Heart left ventricle (tissue), 16 donors: ENCODE measurements around the gene HNRNPK. TPM values are rescaled to one million over a fixed set of nuclear protein-coding genes. Genes with fewer than 3 reads are reported as not detected.

Experiments
- ATAC-seq, 4 donors: fragments of 200-7000 bp; cut with Tn5 transposase; one replicate each; pipeline ENCODE4 v1.9.1; 2020 to 2022; ENCODE audit warnings: moderate library complexity in 4 of 4, mild to moderate bottlenecking in 3 of 4, moderate number of reproducible peaks in 1 of 4
- DNase-seq, 5 donors: peaks; one replicate each; pipeline ENCODE4 v3.0.0-alpha.2; 2020
- H3K27ac ChIP-seq, 12 donors: fragments of 200-600 bp; sonication (generic) in 4 of 12; one replicate each; pipeline versions ENCODE4 v1.5.0 to v1.8.0; 2016 to 2022; ENCODE audit warnings: mild to moderate bottlenecking in 2 of 12
- H3K27me3 ChIP-seq, 9 donors: fragments of 200-600 bp; sonication (generic) in 2 of 9; one replicate each; pipeline versions ENCODE4 v1.5.1 to v1.8.0; 2016 to 2022; ENCODE audit warnings: mild to moderate bottlenecking in 3 of 9
- H3K36me3 ChIP-seq, 9 donors: fragments of 200-600 bp; sonication (generic) in 2 of 9; one replicate each; pipeline versions ENCODE4 v1.5.0 to v1.8.0; 2018 to 2022; ENCODE audit warnings: mild to moderate bottlenecking in 2 of 9
- H3K4me1 ChIP-seq, 12 donors: fragments of 200-600 bp; sonication (generic) in 4 of 12; one replicate each; pipeline versions ENCODE4 v1.5.0 to v1.8.0; 2016 to 2022; ENCODE audit warnings: mild to moderate bottlenecking in 3 of 12
- H3K4me3 ChIP-seq, 12 donors: fragments of 200-600 bp; sonication (generic) in 4 of 12; one replicate each; pipeline versions ENCODE4 v1.5.0 to v1.8.0; 2017 to 2022; ENCODE audit warnings: mild to moderate bottlenecking in 9 of 12, moderate library complexity in 4 of 12
- H3K9me3 ChIP-seq, 12 donors: fragments of 200-600 bp; sonication (generic) in 4 of 12; one replicate each; pipeline versions ENCODE4 v1.5.0 to v1.8.0; 2016 to 2022; ENCODE audit warnings: mild to moderate bottlenecking in 1 of 12
- CTCF ChIP-seq, 12 donors: fragments of 200-600 bp; sonication (generic) in 4 of 12; IDR thresholded peaks; one replicate each; pipeline versions ENCODE4 v1.5.0 to v1.8.0; 2018 to 2022; ENCODE audit warnings: antibody characterized with exemption in 12 of 12, mild to moderate bottlenecking in 5 of 12
- POLR2A ChIP-seq, 2 donors: fragments of 450-650 bp; IDR thresholded peaks; one replicate each; pipeline ENCODE4 v1.6.1; 2017; ENCODE audit warnings: antibody characterized with exemption in 2 of 2, mild to moderate bottlenecking in 2 of 2, moderate library complexity in 2 of 2
- WGBS, 4 donors: extraction: QIAGEN DNeasy Blood & Tissue Kit in 2 of 4; methylation state at CpG; one replicate each; pipeline versions ENCODE4 v1.1.5 to v1.1.7; 2013 to 2018; 5-methylcytosine and 5-hydroxymethylcytosine counted together
- intact Hi-C, 10 donors: fragments of 100-400 bp; cut with DNase I; formaldehyde crosslinking; loops; one replicate each; pipeline versions ENCODE4 v1.11.1 to v1.14.2; 2022
- polyA plus RNA-seq, 2 donors: library from polyadenylated mRNA; stranded (reverse); fragments of 200-250 nt; gene quantifications; one replicate each; pipeline ENCODE4 v1.2.3, GENCODE V29; 2013
- total RNA-seq, 9 donors: library from RNA; depleted of rRNA in 2 of 9; stranded (reverse); fragments of >200 nt in 2 of 9; fragmentation: NEBNext Ultra II Directional in 3 of 9; extraction: Animal tissue kit (Norgen Biotek cat#: 25700) in 3 of 9; gene quantifications; one replicate each; pipeline versions ENCODE4 v1.1.0 to v1.2.4, GENCODE V29; 2016 to 2023
- donor health status: ischemic (EF 13 %, LVEDD 7.1; RV severe dilation, severe dysfunction).
- donor health status: healthy with polysubstance abuse.
- donor health status: DM: no; HTN: yes; CAD: no.
- donor health status: DM: no; HTN: no; CAD: no.
- donor health status: ischemic (EF 25% LVEDD 6.9; RV normal size, moderate dysfunction).
- donor health status: ischemic (EF 25% LVEDD 5.7; RV mildly dilated, moderate dysfunction).
- donor health status: healthy.
- donor health status: DM: yes; HTN: yes; CAD: no.
- donor health status: ischemic (EF 35%, LVEDD 5.7; RV mildly dilated, moderate dysfunction).
- donor health status: nonischemic (EF 11% LVEDD 7.7; RV severe dilation, severe dysfunction).
- donor health status: DM: yes; HTN: yes; CAD: no.
- donor health status: PGD.
- donor health status: ischemic (EF 29% LVEDD 5.4; RV normal size, mild dysfunction).
- donor health status: nonischemic (EF 23%, LVEDD 6.1; RV moderate dilation, normal function).

Gene HNRNPK
- total and polyA plus RNA-seq, 11 donors: 127 to 388 (median 318) TPM

- peak overlapping the region in 8 of 12 donors; percentile 80 to 98 (median 89) for H3K4me3 ChIP-seq
- ATAC-seq: no peak
- DNase-seq: no peak
- no peaks in the 10 kb centered on the region for H3K9me3 ChIP-seq
- no peak for TF ChIP-seq CTCF (IDR thresholded peaks at IDR 0.05)
- no peak for TF ChIP-seq POLR2A (IDR thresholded peaks at IDR 0.05)
- H3K27me3 ChIP-seq: no peaks in the 10 kb centered on the region
- peaks cover 0 to 68% (median 41%) of the 10 kb centered on the region in 12 donors for H3K4me1 ChIP-seq
- H3K27ac ChIP-seq: no peak overlapping the region
- intact Hi-C loops: loop anchor here in 1 of 10 donors (5.0 kb wide), 1 partner anchor 1965 kb away; the partner anchor contains the start of gene NAA35
- 33 to 54% (median 42%) methylated on average over 1 of the region's 1 CpG for WGBS, 4 donors
- peaks cover 6 to 62% (median 57%) of the 10 kb centered on the region in 9 donors for H3K36me3 ChIP-seq
These were observed 2.8 kb downstream of the HNRNPK start for GRCh38 chr9:83977196-83977595.

- intact Hi-C loops: loop anchor here in 1 of 10 donors (5.0 kb wide), 1 partner anchor 1966 kb away; the partner anchor contains the start of gene NAA35
- Histone ChIP-seq H3K27me3 (no peaks in the 10 kb centered on the region), H3K36me3 (peaks cover 6 to 71% (median 65%) of the 10 kb centered on the region in 9 donors), H3K27ac (no peak overlapping the region), H3K4me3 (peak overlapping the region in 2 of 12 donors; percentile 94 to 96), H3K4me1 (peaks cover 0 to 61% (median 34%) of the 10 kb centered on the region in 12 donors), H3K9me3 (no peaks in the 10 kb centered on the region)
- TF ChIP-seq POLR2A (IDR thresholded peaks at IDR 0.05) (no peak), CTCF (IDR thresholded peaks at IDR 0.05) (no peak)
- 39 to 63% (median 51%) methylated on average over 2 of the region's 2 CpGs for WGBS, 4 donors
- no peak for ATAC-seq
- no peak for DNase-seq
These were observed 3.6 kb downstream of the HNRNPK start for GRCh38 chr9:83976372-83976771.

- DNase-seq (no peak), ATAC-seq (no peak)
- Histone ChIP-seq H3K27ac (no peak overlapping the region), H3K27me3 (no peaks in the 10 kb centered on the region), H3K36me3 (peaks cover 6 to 81% (median 76%) of the 10 kb centered on the region in 9 donors), H3K9me3 (no peaks in the 10 kb centered on the region), H3K4me1 (peaks cover 0 to 59% (median 33%) of the 10 kb centered on the region in 12 donors), H3K4me3 (no peak overlapping the region)
- no peak for TF ChIP-seq CTCF (IDR thresholded peaks at IDR 0.05)
- no peak for TF ChIP-seq POLR2A (IDR thresholded peaks at IDR 0.05)
- WGBS, 4 donors: 73 to 84% (median 80%) methylated on average over 12 of the region's 12 CpGs
- intact Hi-C loops: loop anchor here in 1 of 10 donors (5.0 kb wide), 1 partner anchor 1967 kb away; the partner anchor contains the start of gene NAA35
These were observed 4.7 kb downstream of the HNRNPK start for GRCh38 chr9:83975300-83975699.

- H3K27me3 ChIP-seq: no peaks in the 10 kb centered on the region
- no peak for TF ChIP-seq CTCF (IDR thresholded peaks at IDR 0.05)
- TF ChIP-seq POLR2A (IDR thresholded peaks at IDR 0.05): no peak
- 85 to 90% (median 87%) methylated on average over 2 of the region's 2 CpGs for WGBS, 4 donors
- DNase-seq (no peak), ATAC-seq (no peak)
- intact Hi-C loops: no loop called here
- peaks cover 6 to 100% (median 100%) of the 10 kb centered on the region in 9 donors for H3K36me3 ChIP-seq
- H3K4me1 ChIP-seq: peaks cover 0 to 47% (median 23%) of the 10 kb centered on the region in 12 donors
- H3K4me3 ChIP-seq: no peak overlapping the region
- H3K9me3 ChIP-seq: no peaks in the 10 kb centered on the region
- no peak overlapping the region for H3K27ac ChIP-seq
These were observed 7.7 kb downstream of the HNRNPK start for GRCh38 chr9:83972286-83972685.
